Mammary epithelial cell (primary cell): ENCODE measurements around the gene ACOT7.

Experiments
- EZH2 ChIP-seq: IDR thresholded peaks from 2 replicates; pipeline ENCODE4 v1.6.1; 2012; ENCODE audit warnings: low read length, inconsistent platforms, borderline replicate concordance
- TF ChIP-seq, protein P1 (sequence below), 2 donors: IDR thresholded peaks in 1 of 2; conservative IDR thresholded peaks in 1 of 2; 2 replicates each; pipeline ENCODE4 v1.5.1; 2011 to 2012; ENCODE audit warnings: inconsistent platforms in 2 of 2, low read length in 2 of 2, mild to moderate bottlenecking in 2 of 2, control low read depth in 1 of 2, low read depth in 1 of 2; ENCODE audit not compliant: insufficient read depth in 1 of 2; ENCODE audit errors: extremely low read depth in 1 of 2

DNA sequence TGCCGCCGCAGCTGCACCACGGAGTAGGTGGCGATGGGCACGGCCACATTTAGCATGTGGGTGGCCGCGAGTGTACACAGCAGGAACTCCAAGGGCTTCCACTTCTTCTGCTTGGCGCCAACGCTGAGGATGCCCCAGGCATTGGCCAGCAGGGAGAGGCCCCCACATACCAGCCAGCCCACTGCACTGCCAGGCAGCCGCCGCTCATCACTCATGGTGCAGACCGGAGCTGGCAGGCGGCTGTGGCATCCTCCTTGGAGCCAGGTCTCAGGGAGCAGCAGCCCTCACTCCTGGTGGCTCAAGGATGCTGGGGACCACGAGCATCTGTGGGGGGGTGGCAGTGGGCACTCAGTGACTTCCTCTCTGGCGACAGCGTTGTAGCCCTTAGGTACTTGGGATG is 138.9 kb downstream of the ACOT7 start:
- TF ChIP-seq, protein P1, sequence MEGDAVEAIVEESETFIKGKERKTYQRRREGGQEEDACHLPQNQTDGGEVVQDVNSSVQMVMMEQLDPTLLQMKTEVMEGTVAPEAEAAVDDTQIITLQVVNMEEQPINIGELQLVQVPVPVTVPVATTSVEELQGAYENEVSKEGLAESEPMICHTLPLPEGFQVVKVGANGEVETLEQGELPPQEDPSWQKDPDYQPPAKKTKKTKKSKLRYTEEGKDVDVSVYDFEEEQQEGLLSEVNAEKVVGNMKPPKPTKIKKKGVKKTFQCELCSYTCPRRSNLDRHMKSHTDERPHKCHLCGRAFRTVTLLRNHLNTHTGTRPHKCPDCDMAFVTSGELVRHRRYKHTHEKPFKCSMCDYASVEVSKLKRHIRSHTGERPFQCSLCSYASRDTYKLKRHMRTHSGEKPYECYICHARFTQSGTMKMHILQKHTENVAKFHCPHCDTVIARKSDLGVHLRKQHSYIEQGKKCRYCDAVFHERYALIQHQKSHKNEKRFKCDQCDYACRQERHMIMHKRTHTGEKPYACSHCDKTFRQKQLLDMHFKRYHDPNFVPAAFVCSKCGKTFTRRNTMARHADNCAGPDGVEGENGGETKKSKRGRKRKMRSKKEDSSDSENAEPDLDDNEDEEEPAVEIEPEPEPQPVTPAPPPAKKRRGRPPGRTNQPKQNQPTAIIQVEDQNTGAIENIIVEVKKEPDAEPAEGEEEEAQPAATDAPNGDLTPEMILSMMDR (conservative IDR thresholded peaks at IDR 0.05 in 1 of 2, IDR thresholded peaks at IDR 0.05 in 1 of 2; ENCODE audit: extremely low read depth in 1 of 2, insufficient read depth in 1 of 2, low read depth in 1 of 2, low read length in 2 of 2), result no peak
- TF ChIP-seq EZH2, result no peak
